D721Med (cell line): ENCODE data around the gene SPG7.

Experiments
- DNase-seq: peaks from one replicate; pipeline ENCODE4 v3.0.0; 2011; ENCODE audit warnings: low spot score; ENCODE audit not compliant: insufficient read length
- FAIRE-seq: peaks from 2 replicates; lab custom pipeline; 2011; peaks lifted over from hg19 to GRCh38; lab: Jason Lieb, UNC
- CTCF ChIP-seq: IDR thresholded peaks from 2 replicates; pipeline ENCODE4 v1.5.1; 2012; ENCODE audit warnings: mild to moderate bottlenecking, control low read depth; ENCODE audit not compliant: insufficient read depth; ENCODE audit errors: missing control alignments

SPG7 gene

GRCh38 chr16:89530401-89531381 is 22.5 kb downstream of the SPG7 start:
- TF ChIP-seq CTCF: no peak
- DNase-seq (no peak), FAIRE-seq (no peak)

GRCh38 chr16:89531821-89532526 is 23.8 kb downstream of the SPG7 start:
- TF ChIP-seq CTCF: no peak
- no peak for FAIRE-seq
- DNase-seq: no peak

- FAIRE-seq: no peak
- no peak for TF ChIP-seq CTCF
- DNase-seq: no peak
Observed at GRCh38 chr16:89534252-89534756, 26.1 kb downstream of the SPG7 start.

GRCh38 chr16:89536371-89536770 is 28.2 kb downstream of the SPG7 start:
- FAIRE-seq (no peak), DNase-seq (no peak)
- no peak for TF ChIP-seq CTCF

GRCh38 chr16:89536886-89537548 is 28.8 kb downstream of the SPG7 start:
- FAIRE-seq (no peak), DNase-seq (no peak)
- TF ChIP-seq CTCF: no peak

GRCh38 chr16:89537549-89537925 is 29.3 kb downstream of the SPG7 start:
- DNase-seq (no peak), FAIRE-seq (no peak)
- no peak for TF ChIP-seq CTCF
